A673 (cell line): Measurements from ENCODE around the gene PTH2.

ENCODE experiments used
- CTCF ChIP-seq: fragments of 300-800, 200-600 bp; sonication (generic); conservative IDR thresholded peaks from 2 replicates; pipeline ENCODE4 v1.5.1; 2017; ENCODE audit warnings: low read depth, mild to moderate bottlenecking, antibody characterized with exemption, low read length, moderate library complexity, mixed read lengths
- EZH2 ChIP-seq: fragments of 200-600 bp; sonication (generic); IDR thresholded peaks from 2 replicates; pipeline ENCODE4 v1.6.1; 2017; ENCODE audit warnings: borderline replicate concordance, low read depth, mild to moderate bottlenecking, mixed read lengths, antibody characterized with exemption, low read length; ENCODE audit not compliant: poor library complexity, severe bottlenecking

- TF ChIP-seq CTCF (no peak), EZH2 (no peak)
Observed at GRCh38 chr19:49458567-49458903, 35.3 kb upstream of the PTH2 start.
